ENCODE data around the gene SPAG16.

DNA sequence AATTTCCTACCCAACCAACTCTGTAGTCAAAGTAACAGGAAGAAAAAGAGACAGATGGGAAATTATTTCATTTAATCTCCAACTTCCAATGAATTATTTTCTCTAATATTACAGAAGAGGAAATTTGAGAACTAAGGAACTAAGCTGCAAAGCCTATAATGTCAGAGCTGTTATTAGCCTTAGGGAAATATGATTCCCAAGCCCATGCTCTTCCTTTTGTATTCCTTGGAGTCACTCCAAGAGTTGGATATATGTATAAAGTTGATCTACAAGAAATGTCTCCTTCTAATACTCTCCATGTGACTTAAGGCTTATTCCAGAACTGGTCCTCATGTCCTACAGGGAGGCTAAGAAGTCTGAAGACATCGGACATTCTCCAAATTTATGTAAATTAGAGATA is 1095.0 kb downstream of the SPAG16 start:
- TF ChIP-seq, protein P1, sequence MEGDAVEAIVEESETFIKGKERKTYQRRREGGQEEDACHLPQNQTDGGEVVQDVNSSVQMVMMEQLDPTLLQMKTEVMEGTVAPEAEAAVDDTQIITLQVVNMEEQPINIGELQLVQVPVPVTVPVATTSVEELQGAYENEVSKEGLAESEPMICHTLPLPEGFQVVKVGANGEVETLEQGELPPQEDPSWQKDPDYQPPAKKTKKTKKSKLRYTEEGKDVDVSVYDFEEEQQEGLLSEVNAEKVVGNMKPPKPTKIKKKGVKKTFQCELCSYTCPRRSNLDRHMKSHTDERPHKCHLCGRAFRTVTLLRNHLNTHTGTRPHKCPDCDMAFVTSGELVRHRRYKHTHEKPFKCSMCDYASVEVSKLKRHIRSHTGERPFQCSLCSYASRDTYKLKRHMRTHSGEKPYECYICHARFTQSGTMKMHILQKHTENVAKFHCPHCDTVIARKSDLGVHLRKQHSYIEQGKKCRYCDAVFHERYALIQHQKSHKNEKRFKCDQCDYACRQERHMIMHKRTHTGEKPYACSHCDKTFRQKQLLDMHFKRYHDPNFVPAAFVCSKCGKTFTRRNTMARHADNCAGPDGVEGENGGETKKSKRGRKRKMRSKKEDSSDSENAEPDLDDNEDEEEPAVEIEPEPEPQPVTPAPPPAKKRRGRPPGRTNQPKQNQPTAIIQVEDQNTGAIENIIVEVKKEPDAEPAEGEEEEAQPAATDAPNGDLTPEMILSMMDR (IDR thresholded peaks at IDR 0.05) = no peak
- no peak for TF ChIP-seq POLR2A (IDR thresholded peaks at IDR 0.05)

Data from testis (tissue), 2 donors.